Epithelial cell of prostate (primary cell): Measurements from ENCODE around the gene PAGE1.
"Not testable (repeated sequence)": the region's sequence is repeated elsewhere in the genome, so short reads cannot be mapped to it uniquely, and the experiment has no call there.

Source experiments
- DNase-seq: peaks from one replicate; pipeline ENCODE4 v3.0.0-alpha.2; 2011; ENCODE audit warnings: low read depth, low spot score
- H3K27ac ChIP-seq: fragments of 450-650 bp; 2 replicates; pipeline ENCODE4 v1.5.1; 2017; ENCODE audit warnings: mild to moderate bottlenecking

Gene PAGE1

GRCh38 chrX:49695276-49696180 lies at the start of gene PAGE1:
PAGE1 (minus strand) TSS chrX:49695984; CDS start chrX:49694770, 1,214 bp downstream.
- no peak for DNase-seq
- no peak within 1 kb of the TSS for H3K27ac ChIP-seq

- H3K27ac ChIP-seq, DNase-seq: not testable (repeated sequence)
Measured at GRCh38 chrX:49741501-49741900, 45.7 kb upstream of the PAGE1 start.

GRCh38 chrX:49727847-49728246 lies 32.1 kb upstream of the PAGE1 start:
- no peak overlapping the region for H3K27ac ChIP-seq
- no peak for DNase-seq

GRCh38 chrX:49726966-49727365 lies 31.2 kb upstream of the PAGE1 start:
- DNase-seq = no peak
- no peak overlapping the region for H3K27ac ChIP-seq

- no peak for DNase-seq
- no peak overlapping the region for H3K27ac ChIP-seq
Measured at GRCh38 chrX:49725923-49726904, 30.4 kb upstream of the PAGE1 start.

- no peak for DNase-seq
- H3K27ac ChIP-seq = no peak overlapping the region
Measured at GRCh38 chrX:49725401-49725800, 29.6 kb upstream of the PAGE1 start.

GRCh38 chrX:49720106-49720505 lies 24.3 kb upstream of the PAGE1 start:
- not testable (repeated sequence) for DNase-seq

GRCh38 chrX:49712577-49712976 lies 16.8 kb upstream of the PAGE1 start:
- DNase-seq = no peak
- H3K27ac ChIP-seq = no peak overlapping the region

More at GRCh38 chrX:49720106-49720505, 24.3 kb upstream of the PAGE1 start:
- not testable (repeated sequence) for H3K27ac ChIP-seq

GRCh38 chrX:49710744-49711319 lies 15.0 kb upstream of the PAGE1 start:
- DNase-seq = no peak
- H3K27ac ChIP-seq = no peak overlapping the region

GRCh38 chrX:49704691-49705404 lies 9.1 kb upstream of the PAGE1 start:
- no peak for DNase-seq
- no peak overlapping the region for H3K27ac ChIP-seq

GRCh38 chrX:49701933-49702332 lies 6.1 kb upstream of the PAGE1 start:
- DNase-seq = no peak
- no peak overlapping the region for H3K27ac ChIP-seq

GRCh38 chrX:49701323-49701722 lies 5.5 kb upstream of the PAGE1 start:
- no peak overlapping the region for H3K27ac ChIP-seq
- DNase-seq = no peak

GRCh38 chrX:49675075-49675719 lies 20.6 kb downstream of the PAGE1 start:
- DNase-seq = no peak
- no peak overlapping the region for H3K27ac ChIP-seq

GRCh38 chrX:49673394-49673793 lies 22.4 kb downstream of the PAGE1 start:
- DNase-seq = no peak

GRCh38 chrX:49664824-49665223 lies 31.0 kb downstream of the PAGE1 start:
- DNase-seq = no peak
- no peak overlapping the region for H3K27ac ChIP-seq

More at GRCh38 chrX:49673394-49673793, 22.4 kb downstream of the PAGE1 start:
- no peak overlapping the region for H3K27ac ChIP-seq

- no peak overlapping the region for H3K27ac ChIP-seq
- no peak for DNase-seq
Measured at GRCh38 chrX:49661881-49662280, 33.9 kb downstream of the PAGE1 start.

GRCh38 chrX:49659771-49660170 lies 36.0 kb downstream of the PAGE1 start:
- no peak for DNase-seq
- H3K27ac ChIP-seq = no peak overlapping the region

- no peak overlapping the region for H3K27ac ChIP-seq
- DNase-seq = no peak
Measured at GRCh38 chrX:49656533-49656932, 39.3 kb downstream of the PAGE1 start.

GRCh38 chrX:49644991-49645637 lies 50.7 kb downstream of the PAGE1 start:
- DNase-seq = no peak
- H3K27ac ChIP-seq = no peak overlapping the region
